Neutrophil (primary cell): ENCODE results near the gene ANKFY1.

Source experiments
- H3K27ac ChIP-seq: fragments of 200-600 bp; sonication (generic); 2 replicates; pipeline ENCODE4 v1.5.1; 2016; ENCODE audit warnings: mild to moderate bottlenecking, moderate library complexity
- H3K27me3 ChIP-seq: fragments of 200-600 bp; sonication (generic); 2 replicates; pipeline ENCODE4 v1.6.0; 2016; ENCODE audit warnings: mild to moderate bottlenecking
- H3K36me3 ChIP-seq: fragments of 200-600 bp; sonication (generic); 2 replicates; pipeline ENCODE4 v1.5.1; 2017
- H3K4me1 ChIP-seq, 2 experiments: fragments of 200-600 bp in 1 of 2; sonication (generic) in 1 of 2; 1 replicate in 1 of 2; 2 replicates in 1 of 2; pipeline versions ENCODE4 v1.5.1 to v1.6.1; 2013 to 2016; ENCODE audit warnings: low read depth in 1 of 2, low read length in 1 of 2, mild to moderate bottlenecking in 1 of 2, moderate library complexity in 1 of 2; ENCODE audit not compliant: control insufficient read depth in 1 of 2, insufficient read depth in 1 of 2
- H3K4me3 ChIP-seq, 2 experiments: fragments of 200-600 bp in 1 of 2; sonication (generic) in 1 of 2; 1 replicate in 1 of 2; 2 replicates in 1 of 2; pipeline ENCODE4 v1.5.1; 2013 to 2016; ENCODE audit warnings: low read depth in 1 of 2, low read length in 1 of 2, mild to moderate bottlenecking in 1 of 2, moderate library complexity in 1 of 2
- H3K9me3 ChIP-seq: fragments of 200-600 bp; sonication (generic); 2 replicates; pipeline ENCODE4 v1.5.1; 2016
- CTCF ChIP-seq: fragments of 200-600 bp; sonication (generic); IDR thresholded peaks from 2 replicates; pipeline ENCODE4 v1.5.1; 2016; ENCODE audit warnings: antibody characterized with exemption

ANKFY1 gene

DNA sequence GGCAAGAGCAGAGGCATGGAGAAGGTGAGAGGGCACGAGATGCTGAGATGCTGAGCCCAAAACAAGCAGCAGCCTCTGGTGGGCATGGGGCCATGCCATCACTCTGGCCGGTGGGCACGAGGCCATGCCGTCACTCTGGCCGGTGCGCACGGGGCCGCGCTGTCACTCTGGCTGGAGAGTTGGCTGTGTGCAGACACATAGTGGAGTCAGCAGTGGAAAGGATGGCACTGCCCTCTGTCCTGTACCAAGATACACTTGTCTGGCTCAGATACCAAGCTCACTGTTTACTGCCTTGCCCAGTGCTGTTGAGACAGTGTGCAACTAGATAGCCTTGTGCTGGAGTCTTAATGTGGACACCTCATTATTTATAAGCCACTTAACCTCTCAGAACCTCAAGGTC lies 75.7 kb downstream of the ANKFY1 start:
- Histone ChIP-seq H3K4me3 (no peak overlapping the region), H3K36me3 (peaks cover 50% of the 10 kb centered on the region), H3K9me3 (no peaks in the 10 kb centered on the region), H3K27ac (peak overlapping the region; percentile 79), H3K4me1 (peaks cover 35% of the 10 kb centered on the region in 2 experiments), H3K27me3 (no peaks in the 10 kb centered on the region)
- no peak for TF ChIP-seq CTCF

DNA sequence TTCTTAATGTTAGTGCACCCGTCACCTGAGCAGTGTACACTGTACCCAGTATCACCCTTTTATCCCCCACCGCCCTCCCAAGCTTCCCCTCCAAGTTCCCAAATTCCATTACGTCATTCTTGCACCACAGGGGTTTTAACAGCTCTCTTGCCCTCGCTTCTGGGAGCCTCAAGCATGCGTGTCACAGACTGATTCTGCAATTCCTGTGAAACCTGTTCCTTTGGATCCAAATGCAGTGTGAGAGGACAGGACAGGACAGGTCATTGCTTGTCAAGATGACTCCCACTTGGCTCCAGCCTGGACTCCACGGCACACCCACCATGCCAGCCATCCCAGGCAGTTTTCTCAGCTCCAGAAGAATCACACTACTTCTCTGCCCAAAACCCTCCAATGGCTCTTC lies 76.7 kb downstream of the ANKFY1 start:
- Histone ChIP-seq H3K4me3 (no peak overlapping the region), H3K36me3 (peaks cover 60% of the 10 kb centered on the region), H3K27ac (peak overlapping the region; percentile 79), H3K4me1 (peaks cover 35% of the 10 kb centered on the region in 2 experiments), H3K9me3 (no peaks in the 10 kb centered on the region), H3K27me3 (no peaks in the 10 kb centered on the region)
- no peak for TF ChIP-seq CTCF

DNA sequence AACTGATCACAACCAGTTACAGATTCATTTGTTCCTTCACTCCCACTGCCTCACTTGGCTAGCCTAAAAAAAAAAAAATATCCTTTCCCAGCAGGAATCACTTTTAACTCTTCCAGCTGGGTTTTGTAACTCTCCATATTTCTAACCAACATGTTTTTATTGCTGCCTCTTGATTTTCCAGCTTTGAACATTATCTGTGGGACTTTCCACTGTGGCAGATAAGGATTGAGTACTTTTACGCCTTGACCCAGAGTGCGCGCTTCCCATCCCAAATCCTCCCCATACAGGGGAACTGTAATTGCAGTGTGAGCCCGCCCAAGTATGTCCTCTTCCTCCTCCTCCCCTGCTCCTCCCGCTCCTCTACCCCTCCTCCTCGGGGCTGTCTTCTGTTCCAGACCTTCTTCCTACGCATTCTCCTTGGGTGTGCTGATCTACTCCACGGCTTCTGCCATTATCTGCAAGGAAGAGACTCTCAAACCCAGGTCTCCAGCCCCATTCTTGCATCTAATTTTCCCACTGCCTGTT lies 77.4 kb downstream of the ANKFY1 start:
- Histone ChIP-seq H3K4me3 (no peak overlapping the region), H3K36me3 (peaks cover 66% of the 10 kb centered on the region), H3K4me1 (peaks cover 35% of the 10 kb centered on the region in 2 experiments), H3K27ac (peak overlapping the region; percentile 79), H3K9me3 (no peaks in the 10 kb centered on the region), H3K27me3 (no peaks in the 10 kb centered on the region)
- TF ChIP-seq CTCF, result no peak

- no peaks in the 10 kb centered on the region for H3K27me3 ChIP-seq
- H3K4me1 ChIP-seq, result peaks cover 35% of the 10 kb centered on the region in 2 experiments
- TF ChIP-seq CTCF, result no peak
- H3K4me3 ChIP-seq, result no peak overlapping the region
- no peaks in the 10 kb centered on the region for H3K9me3 ChIP-seq
- peaks cover 69% of the 10 kb centered on the region for H3K36me3 ChIP-seq
- no peak overlapping the region for H3K27ac ChIP-seq
These were observed 78.1 kb downstream of the ANKFY1 start for GRCh38 chr17:4185656-4186055.

DNA sequence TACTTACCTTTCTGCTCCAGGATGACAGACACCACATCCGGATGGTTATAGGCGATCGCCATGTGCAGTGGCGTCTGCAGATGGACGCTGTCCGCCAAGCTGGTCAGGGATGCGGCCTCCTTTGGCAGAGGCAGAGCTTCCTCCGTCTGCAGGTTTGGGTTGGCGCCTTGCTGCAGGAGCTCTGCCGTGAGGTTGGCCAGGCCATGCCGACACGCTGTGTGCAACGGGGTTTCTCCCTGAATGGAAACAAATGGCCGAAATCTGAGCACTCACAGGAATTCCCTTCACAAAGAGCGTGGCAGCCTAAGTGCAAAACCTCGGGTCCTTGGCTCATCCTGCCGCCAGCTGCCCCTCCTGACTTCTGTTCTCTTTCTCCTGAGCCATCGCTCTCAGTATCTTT lies 79.0 kb downstream of the ANKFY1 start:
- Histone ChIP-seq H3K36me3 (peaks cover 70% of the 10 kb centered on the region), H3K27ac (no peak overlapping the region)
- TF ChIP-seq CTCF, result no peak

DNA sequence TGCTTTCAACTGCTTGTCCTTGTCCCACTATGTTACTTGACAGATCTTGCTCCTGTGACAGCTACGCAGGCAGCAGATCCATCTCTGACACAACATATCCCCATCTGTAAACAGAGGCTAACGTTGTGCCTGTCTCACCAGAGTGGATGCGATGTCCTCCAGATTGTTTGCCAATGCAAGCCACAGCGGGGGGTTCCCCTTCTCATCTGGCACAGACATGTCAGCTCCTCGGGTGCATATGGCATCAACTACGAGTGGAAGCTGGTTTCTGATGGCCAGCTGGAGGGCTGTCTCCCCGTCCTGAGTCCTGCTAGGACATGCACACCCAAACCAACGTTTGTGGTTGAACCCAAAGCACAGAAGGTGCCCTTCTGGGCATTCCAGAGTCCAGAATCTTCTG lies 81.7 kb downstream of the ANKFY1 start:
- Histone ChIP-seq H3K4me1 (peaks cover 32 to 33% of the 10 kb centered on the region in 2 experiments), H3K27ac (no peak overlapping the region), H3K4me3 (no peak overlapping the region), H3K27me3 (no peaks in the 10 kb centered on the region), H3K36me3 (peaks cover 75% of the 10 kb centered on the region), H3K9me3 (no peaks in the 10 kb centered on the region)
- no peak for TF ChIP-seq CTCF

More for the DNA sequence above, 79.0 kb downstream of the ANKFY1 start:
- Histone ChIP-seq H3K4me1 (peaks cover 33 to 34% of the 10 kb centered on the region in 2 experiments), H3K9me3 (no peaks in the 10 kb centered on the region), H3K4me3 (no peak overlapping the region), H3K27me3 (no peaks in the 10 kb centered on the region)
